ENCODE measurements around the gene AK8.

- peak in 10 of 12 donors; percentile 18 to 49 (median 39) for TF ChIP-seq CTCF (IDR thresholded peaks at IDR 0.05)
- no peak for TF ChIP-seq POLR2A (IDR thresholded peaks at IDR 0.05)
Observed at GRCh38 chr9:132768932-132769905, 108.9 kb downstream of the AK8 start.
